GM19193 (cell line): ENCODE results near the gene TICAM2.

Experiments used
- POLR2A ChIP-seq: IDR thresholded peaks from 4 replicates; pipeline ENCODE4 v1.6.1; 2011; ENCODE audit not compliant: insufficient read depth, insufficient read length; ENCODE audit errors: extremely low read depth

Gene TICAM2

GRCh38 chr5:115601701-115602590, at the start of gene TICAM2:
Gene TICAM2, minus strand, starts transcription at chr5:115602479. Its CDS starts 21,223 bp downstream, at chr5:115581256.
- TF ChIP-seq POLR2A, result peak; percentile 78

DNA sequence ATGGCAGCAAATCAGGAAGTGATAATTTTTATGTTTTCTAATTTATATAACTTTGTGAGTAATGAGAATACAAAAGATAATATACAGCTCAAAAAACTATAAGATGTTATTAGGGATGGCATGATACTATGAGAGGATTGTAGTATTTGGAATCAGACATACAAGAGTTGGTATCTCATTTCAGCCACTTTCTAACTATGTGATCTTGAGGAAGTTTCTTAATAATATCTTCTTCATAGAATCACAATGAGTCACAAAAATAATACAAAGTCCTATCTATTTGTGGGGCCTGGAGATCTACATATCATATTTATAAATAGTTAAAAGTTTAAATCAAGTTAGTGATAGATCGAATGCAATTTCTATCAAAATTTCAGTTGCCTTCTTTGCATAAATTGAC, 47.3 kb upstream of the TICAM2 start:
- TF ChIP-seq POLR2A, result no peak

DNA sequence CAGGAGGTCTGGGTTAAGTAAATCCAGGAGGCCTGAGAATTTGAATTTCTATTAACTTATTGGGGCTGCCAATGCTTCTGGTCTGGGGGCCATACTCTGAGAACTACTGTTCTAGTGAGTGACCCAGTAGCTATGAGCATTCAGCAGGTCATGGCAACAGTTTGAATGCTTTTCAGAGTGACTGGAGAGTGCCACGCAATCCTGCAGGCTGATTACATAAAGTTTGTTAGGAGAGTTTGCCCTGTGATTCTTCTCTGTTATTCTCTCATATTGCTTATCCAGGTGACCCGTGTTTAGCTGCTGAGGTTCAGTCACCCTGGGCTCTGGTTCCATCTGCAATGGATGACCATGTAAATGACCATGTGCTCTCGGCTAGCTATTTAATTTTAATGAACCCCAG, 45.8 kb upstream of the TICAM2 start:
- no peak for TF ChIP-seq POLR2A

DNA sequence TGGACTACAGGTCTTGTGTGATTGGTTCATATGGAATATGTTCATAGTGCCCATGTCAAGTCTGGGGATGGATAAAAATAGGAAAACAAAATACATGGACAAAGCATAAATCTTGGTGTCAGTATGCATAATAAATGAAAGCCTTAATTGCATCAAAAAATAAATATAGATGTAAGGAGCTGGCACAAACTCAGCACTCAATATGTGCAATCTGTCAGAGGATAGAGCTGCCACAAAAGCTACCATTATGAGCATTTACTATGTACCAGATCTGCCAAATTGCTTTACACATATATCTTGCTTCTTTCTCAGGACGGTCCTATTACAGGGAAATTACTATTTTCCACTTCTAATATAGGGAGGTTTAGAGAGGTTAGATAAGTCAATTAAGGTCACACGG, 41.8 kb upstream of the TICAM2 start:
- TF ChIP-seq POLR2A, result no peak

DNA sequence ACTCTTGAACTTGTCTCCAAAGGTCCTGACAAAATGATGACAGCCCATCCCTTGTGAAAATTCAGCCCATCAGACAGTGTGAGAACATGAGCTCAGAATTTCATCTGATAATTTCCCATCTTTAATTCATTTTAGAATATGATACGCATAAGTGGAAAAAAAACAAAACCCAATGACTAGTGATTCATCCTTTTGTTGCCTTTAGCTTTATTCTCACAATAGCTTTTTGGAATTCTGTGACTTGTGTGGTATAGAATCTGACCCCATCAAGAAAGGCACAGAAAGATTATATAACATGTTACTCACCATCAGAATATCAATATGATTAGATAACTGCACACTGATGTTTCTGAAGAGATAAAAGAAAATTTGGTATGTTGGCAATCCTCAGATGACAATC, 39.7 kb upstream of the TICAM2 start:
- TF ChIP-seq POLR2A, result no peak

GRCh38 chr5:115640274-115640673, 38.0 kb upstream of the TICAM2 start:
- no peak for TF ChIP-seq POLR2A

- TF ChIP-seq POLR2A, result no peak
These were observed 37.1 kb upstream of the TICAM2 start for GRCh38 chr5:115639377-115639776.

- no peak for TF ChIP-seq POLR2A
These were observed 35.2 kb upstream of the TICAM2 start for GRCh38 chr5:115637507-115637906.

DNA sequence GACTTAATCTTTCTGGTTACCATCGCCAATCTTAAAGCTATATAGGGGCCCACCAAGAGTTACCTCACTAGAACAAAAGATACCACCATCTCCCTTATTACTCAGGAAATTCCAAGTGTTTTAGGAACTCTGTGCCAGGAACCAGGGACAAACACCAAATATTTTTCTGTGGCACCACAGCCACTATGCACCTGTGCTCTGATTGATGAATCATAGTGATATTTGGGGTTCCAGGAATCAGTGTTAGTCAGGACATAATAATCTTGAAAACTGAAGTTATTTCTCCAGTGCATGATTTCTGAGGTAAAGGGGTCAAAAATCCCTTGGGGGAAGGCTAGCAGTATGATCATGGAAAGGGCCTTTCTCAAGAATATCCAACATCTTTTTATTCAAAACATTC, 33.7 kb upstream of the TICAM2 start:
- TF ChIP-seq POLR2A, result no peak

DNA sequence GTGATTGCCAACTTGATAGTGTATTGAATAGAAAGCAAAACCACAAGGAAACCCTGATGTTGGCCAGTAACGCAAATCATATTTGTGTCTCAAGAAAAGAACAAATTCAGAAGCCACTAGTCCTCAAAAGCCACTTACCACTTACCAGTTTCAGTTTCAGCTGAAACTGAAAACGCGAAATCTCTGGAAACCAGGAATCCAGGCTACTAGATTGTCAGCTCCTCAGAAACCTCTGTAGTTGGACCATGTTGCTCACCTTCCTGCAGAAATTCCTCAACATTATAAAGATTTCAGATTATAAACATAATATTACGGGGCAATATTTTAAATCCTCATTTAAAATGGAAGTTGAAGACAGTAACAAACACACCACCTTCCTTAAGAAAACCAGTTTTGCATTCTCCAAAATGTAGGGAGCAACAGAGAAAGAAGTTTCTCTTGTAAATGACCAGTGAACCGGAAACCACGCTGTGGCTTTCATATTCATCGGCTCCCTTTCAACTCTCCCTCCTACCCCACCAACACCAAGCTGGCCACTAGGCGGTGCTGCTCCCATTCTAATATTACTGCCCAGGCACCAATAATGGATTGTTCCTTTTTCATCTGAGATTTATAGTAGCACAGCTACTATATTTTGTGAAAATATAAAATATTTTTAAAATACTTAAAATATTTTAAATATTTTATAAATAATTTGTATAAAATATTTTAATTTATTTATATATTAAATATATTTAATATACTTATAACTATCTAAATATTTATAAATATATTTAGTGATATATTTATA, 32.3 kb upstream of the TICAM2 start:
- no peak for TF ChIP-seq POLR2A

DNA sequence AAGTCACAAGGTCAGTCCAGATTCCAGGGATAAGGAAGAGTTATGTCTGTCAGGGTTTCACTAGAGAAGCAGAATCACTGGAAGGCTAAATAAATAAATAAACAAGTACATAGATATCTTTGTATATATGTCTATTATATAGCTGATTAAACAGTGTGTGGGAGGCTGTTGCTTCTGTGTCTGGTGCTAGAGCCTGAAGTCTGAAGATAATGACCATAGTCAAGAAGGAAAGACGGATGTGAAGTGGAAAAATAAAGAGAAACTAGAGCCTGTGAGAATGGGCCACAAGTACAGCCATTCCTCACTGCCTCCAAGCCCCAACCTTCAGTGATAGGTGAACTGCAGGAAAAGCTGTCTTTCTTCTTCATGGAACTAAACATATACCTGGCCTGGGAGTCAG, 27.6 kb upstream of the TICAM2 start:
- no peak for TF ChIP-seq POLR2A

GRCh38 chr5:115627295-115627865, 25.1 kb upstream of the TICAM2 start:
- TF ChIP-seq POLR2A, result no peak

- no peak for TF ChIP-seq POLR2A
These were observed 24.2 kb upstream of the TICAM2 start for GRCh38 chr5:115626445-115626823.

GRCh38 chr5:115625579-115626444, 23.5 kb upstream of the TICAM2 start, which contains the start of gene TMED7:
Gene TMED7, minus strand, starts transcription at chr5:115626036. Its CDS starts 244 bp downstream, at chr5:115625792.
- TF ChIP-seq POLR2A, result peak; percentile 85
